Panc1 (cell line): ENCODE results near the gene GRIA4. TPM values are rescaled to one million over a fixed set of nuclear protein-coding genes. Genes with fewer than 3 reads are reported as not detected.

Source experiments
- ATAC-seq: fragments of 200-7000 bp; cut with Tn5 transposase; 2 replicates; pipeline ENCODE4 v1.9.1; 2020; ENCODE audit warnings: mild to moderate bottlenecking, moderate library complexity
- BruUV-seq: library from RNA; stranded (reverse); fragments of 400-500 nt; replicated peaks from 2 replicates; lab custom pipeline; 2021; lab: Mats Ljungman, UMichigan
- CTCF ChIA-PET: fragments of 300-600 bp; sonication (Branson Sonifier 250); formaldehyde crosslinking; loops from one replicate; lab custom pipeline; 2022; ENCODE audit warnings: antibody characterized with exemption; lab: Charles Lee
- POLR2A ChIA-PET: fragments of 300-600 bp; sonication (Branson Sonifier 250); formaldehyde crosslinking; loops from one replicate; lab custom pipeline; 2022; ENCODE audit warnings: antibody characterized with exemption; lab: Charles Lee
- DNase-seq: peaks from one replicate; pipeline ENCODE4 v3.0.0-alpha.2; 2010; ENCODE audit warnings: low read depth, low spot score
- H3K27ac ChIP-seq: 2 replicates; pipeline ENCODE4 v1.5.1; 2011; ENCODE audit warnings: mild to moderate bottlenecking, low read length, inconsistent platforms
- H3K27me3 ChIP-seq: fragments of 200-500 bp; sonication (Bioruptor generic); 2 replicates; pipeline ENCODE4 v1.6.0; 2014; ENCODE audit warnings: low read length, inconsistent platforms; ENCODE audit not compliant: control insufficient read depth, insufficient read depth
- H3K36me3 ChIP-seq: fragments of 200-500 bp; sonication (Bioruptor generic); 2 replicates; pipeline ENCODE4 v1.5.1; 2014; ENCODE audit warnings: inconsistent platforms, mild to moderate bottlenecking, low read length, moderate library complexity; ENCODE audit not compliant: control insufficient read depth, insufficient read depth
- H3K4me1 ChIP-seq: 2 replicates; pipeline ENCODE4 v1.5.1; 2011; ENCODE audit warnings: inconsistent platforms, mild to moderate bottlenecking, low read length, moderate library complexity; ENCODE audit not compliant: control insufficient read depth, insufficient read depth
- H3K4me3 ChIP-seq, 2 experiments: 2 replicates each; pipeline ENCODE4 v1.5.1; 2011 to 2012; ENCODE audit warnings: low read depth in 2 of 2, low read length in 2 of 2, mild to moderate bottlenecking in 2 of 2, inconsistent platforms in 1 of 2, moderate library complexity in 1 of 2
- H3K9me3 ChIP-seq: fragments of 200-500 bp; sonication (Bioruptor generic); 2 replicates; pipeline ENCODE4 v1.5.1; 2014; ENCODE audit warnings: low read depth, mild to moderate bottlenecking, inconsistent platforms, low read length, moderate library complexity; ENCODE audit not compliant: control insufficient read depth, insufficient read depth
- POLR2AphosphoS5 ChIP-seq: IDR thresholded peaks from 2 replicates; pipeline ENCODE4 v1.6.1; 2012; ENCODE audit warnings: mild to moderate bottlenecking, low read depth, low read length, moderate library complexity
- REST ChIP-seq, 2 experiments: IDR thresholded peaks; 2 replicates each; pipeline ENCODE4 v1.6.1; 2011 to 2012; ENCODE audit warnings: low read depth in 2 of 2, control low read depth in 1 of 2, low read length in 1 of 2, mild to moderate bottlenecking in 1 of 2, moderate library complexity in 1 of 2; ENCODE audit not compliant: insufficient read depth in 1 of 2
- SIN3A ChIP-seq: IDR thresholded peaks from 2 replicates; pipeline ENCODE4 v1.6.1; 2012; ENCODE audit warnings: low read depth, mild to moderate bottlenecking, low read length, moderate library complexity, borderline replicate concordance; ENCODE audit not compliant: insufficient read depth
- TCF7L2 ChIP-seq: IDR thresholded peaks from 2 replicates; pipeline ENCODE4 v1.6.1; 2011; ENCODE audit warnings: mild to moderate bottlenecking, low read depth, low read length, inconsistent platforms
- in situ Hi-C: cut with HindIII; loops from 2 replicates; pipeline ENCODE4 v1.10.0; 2016; ENCODE audit warnings: low sequenced_read_pairs, low pct_unique_long_range_greater_than_20kb
- intact Hi-C: fragments of 100-400 bp; cut with micrococcal nuclease; formaldehyde crosslinking; loops from one replicate; pipeline ENCODE4 v1.10.0; 2022; ENCODE audit not compliant: unreplicated experiment
- total RNA-seq: library from RNA; stranded (reverse); gene quantifications from one replicate; pipeline ENCODE4 v1.2.1, GENCODE V29; 2021; ENCODE audit not compliant: unreplicated experiment
- TF ChIP-seq, protein P1 (sequence below): fragments of 450-650 bp; IDR thresholded peaks from 2 replicates; pipeline ENCODE4 v1.5.1; 2017; ENCODE audit warnings: mild to moderate bottlenecking

Gene GRIA4
- total RNA-seq, 1 experiment from 2014 or later: not detected

GRCh38 chr11:105644839-105645573, 35.1 kb downstream of the GRIA4 start:
- ATAC-seq (no peak), DNase-seq (no peak)
- in situ Hi-C loops (no loop called here), intact Hi-C loops (no loop called here)
- ChIA-PET POLR2A (no interaction called here), CTCF (no interaction called here)
- TF ChIP-seq TCF7L2 (no peak), POLR2AphosphoS5 (no peak), REST (IDR thresholded peaks at IDR 0.05; ENCODE audit: insufficient read depth in 1 of 2, low read depth in 2 of 2, low read length in 1 of 2) (no peak), SIN3A (no peak)
- TF ChIP-seq, protein P1, sequence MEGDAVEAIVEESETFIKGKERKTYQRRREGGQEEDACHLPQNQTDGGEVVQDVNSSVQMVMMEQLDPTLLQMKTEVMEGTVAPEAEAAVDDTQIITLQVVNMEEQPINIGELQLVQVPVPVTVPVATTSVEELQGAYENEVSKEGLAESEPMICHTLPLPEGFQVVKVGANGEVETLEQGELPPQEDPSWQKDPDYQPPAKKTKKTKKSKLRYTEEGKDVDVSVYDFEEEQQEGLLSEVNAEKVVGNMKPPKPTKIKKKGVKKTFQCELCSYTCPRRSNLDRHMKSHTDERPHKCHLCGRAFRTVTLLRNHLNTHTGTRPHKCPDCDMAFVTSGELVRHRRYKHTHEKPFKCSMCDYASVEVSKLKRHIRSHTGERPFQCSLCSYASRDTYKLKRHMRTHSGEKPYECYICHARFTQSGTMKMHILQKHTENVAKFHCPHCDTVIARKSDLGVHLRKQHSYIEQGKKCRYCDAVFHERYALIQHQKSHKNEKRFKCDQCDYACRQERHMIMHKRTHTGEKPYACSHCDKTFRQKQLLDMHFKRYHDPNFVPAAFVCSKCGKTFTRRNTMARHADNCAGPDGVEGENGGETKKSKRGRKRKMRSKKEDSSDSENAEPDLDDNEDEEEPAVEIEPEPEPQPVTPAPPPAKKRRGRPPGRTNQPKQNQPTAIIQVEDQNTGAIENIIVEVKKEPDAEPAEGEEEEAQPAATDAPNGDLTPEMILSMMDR: no peak
- BruUV-seq: no TSS peak
- Histone ChIP-seq H3K9me3 (no peaks in the 10 kb centered on the region), H3K27ac (no peak overlapping the region), H3K4me3 (no peak overlapping the region), H3K4me1 (no peaks in the 10 kb centered on the region), H3K27me3 (no peaks in the 10 kb centered on the region), H3K36me3 (no peaks in the 10 kb centered on the region)

DNA sequence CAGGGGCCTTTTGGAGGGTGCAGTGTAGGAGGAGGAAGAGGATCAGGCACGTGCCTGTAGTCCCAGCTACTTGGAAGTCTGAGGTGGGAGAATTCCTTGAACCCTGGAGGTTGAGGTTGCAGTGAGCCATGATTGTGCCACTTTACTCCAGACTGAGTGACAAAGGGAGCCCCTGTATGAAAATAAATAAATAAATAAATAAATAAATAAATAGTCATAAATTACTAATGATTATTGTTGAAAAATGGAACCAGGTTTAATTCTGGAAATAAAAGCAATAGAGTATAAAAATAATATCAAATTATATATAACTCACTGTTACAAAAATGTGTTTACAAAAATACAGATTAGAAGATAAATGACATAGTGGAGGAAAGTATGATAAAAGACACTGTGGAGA, 37.9 kb downstream of the GRIA4 start:
- intact Hi-C loops (no loop called here), in situ Hi-C loops (no loop called here)
- Histone ChIP-seq H3K4me1 (no peaks in the 10 kb centered on the region), H3K4me3 (no peak overlapping the region), H3K36me3 (no peaks in the 10 kb centered on the region), H3K27me3 (no peaks in the 10 kb centered on the region), H3K27ac (no peak overlapping the region), H3K9me3 (no peaks in the 10 kb centered on the region)
- no TSS peak for BruUV-seq
- ATAC-seq: no peak
- POLR2A ChIA-PET: no interaction called here
- no peak for DNase-seq
- TF ChIP-seq, protein P1: no peak
- TF ChIP-seq POLR2AphosphoS5: no peak
- no peak for TF ChIP-seq TCF7L2
- TF ChIP-seq SIN3A: no peak
- TF ChIP-seq REST (IDR thresholded peaks at IDR 0.05; ENCODE audit: insufficient read depth in 1 of 2, low read depth in 2 of 2, low read length in 1 of 2): no peak
- CTCF ChIA-PET: no interaction called here
